ENCODE results near the gene SIX1. TPM values are rescaled to one million over a fixed set of nuclear protein-coding genes. Genes with fewer than 3 reads are reported as not detected.

Gene SIX1
- total and polyA plus RNA-seq, 10 donors: 0.03 TPM; not detected in 9

DNA sequence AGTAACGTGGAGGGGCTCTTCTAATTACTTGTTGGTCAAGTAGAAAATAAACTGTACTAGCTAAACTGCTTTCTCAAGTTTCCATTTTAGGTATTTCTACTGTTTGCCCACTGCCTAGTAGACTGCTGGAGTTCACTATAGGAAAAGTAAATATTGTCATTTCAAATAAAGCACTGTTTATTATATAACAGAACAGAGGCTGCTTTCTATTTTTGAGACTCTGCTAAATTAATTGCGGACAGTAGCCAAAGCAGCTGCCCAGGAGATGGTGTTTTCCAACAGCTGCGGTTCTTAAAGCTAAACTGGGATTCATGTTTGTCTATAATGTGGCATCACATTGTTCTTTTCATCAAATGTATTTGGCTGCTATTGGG is 15.9 kb upstream of the SIX1 start:
- no peak overlapping the region for H3K27ac ChIP-seq
- no peaks in the 10 kb centered on the region for H3K4me1 ChIP-seq
- H3K4me3 ChIP-seq: no peak overlapping the region
- no peaks in the 10 kb centered on the region for H3K36me3 ChIP-seq
- no peaks in the 10 kb centered on the region for H3K9me3 ChIP-seq
- peaks cover 4 to 58% (median 15%) of the 10 kb centered on the region in 7 donors for H3K27me3 ChIP-seq (replicated peaks in 1 of 7)
- intact Hi-C loops (cut with DNase I; ENCODE audit: low total_unique reads): no loop called here
- WGBS, 5 donors: 71 to 88% (median 84%) methylated on average over 3 of the region's 3 CpGs
- TF ChIP-seq, protein P1, sequence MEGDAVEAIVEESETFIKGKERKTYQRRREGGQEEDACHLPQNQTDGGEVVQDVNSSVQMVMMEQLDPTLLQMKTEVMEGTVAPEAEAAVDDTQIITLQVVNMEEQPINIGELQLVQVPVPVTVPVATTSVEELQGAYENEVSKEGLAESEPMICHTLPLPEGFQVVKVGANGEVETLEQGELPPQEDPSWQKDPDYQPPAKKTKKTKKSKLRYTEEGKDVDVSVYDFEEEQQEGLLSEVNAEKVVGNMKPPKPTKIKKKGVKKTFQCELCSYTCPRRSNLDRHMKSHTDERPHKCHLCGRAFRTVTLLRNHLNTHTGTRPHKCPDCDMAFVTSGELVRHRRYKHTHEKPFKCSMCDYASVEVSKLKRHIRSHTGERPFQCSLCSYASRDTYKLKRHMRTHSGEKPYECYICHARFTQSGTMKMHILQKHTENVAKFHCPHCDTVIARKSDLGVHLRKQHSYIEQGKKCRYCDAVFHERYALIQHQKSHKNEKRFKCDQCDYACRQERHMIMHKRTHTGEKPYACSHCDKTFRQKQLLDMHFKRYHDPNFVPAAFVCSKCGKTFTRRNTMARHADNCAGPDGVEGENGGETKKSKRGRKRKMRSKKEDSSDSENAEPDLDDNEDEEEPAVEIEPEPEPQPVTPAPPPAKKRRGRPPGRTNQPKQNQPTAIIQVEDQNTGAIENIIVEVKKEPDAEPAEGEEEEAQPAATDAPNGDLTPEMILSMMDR (IDR thresholded peaks at IDR 0.05 in 8 of 11, conservative IDR thresholded peaks at IDR 0.05 in 3 of 11): no peak
- TF ChIP-seq POLR2AphosphoS5 (IDR thresholded peaks at IDR 0.05): no peak
- TF ChIP-seq POLR2A (IDR thresholded peaks at IDR 0.05): no peak
- no peak for DNase-seq

DNA sequence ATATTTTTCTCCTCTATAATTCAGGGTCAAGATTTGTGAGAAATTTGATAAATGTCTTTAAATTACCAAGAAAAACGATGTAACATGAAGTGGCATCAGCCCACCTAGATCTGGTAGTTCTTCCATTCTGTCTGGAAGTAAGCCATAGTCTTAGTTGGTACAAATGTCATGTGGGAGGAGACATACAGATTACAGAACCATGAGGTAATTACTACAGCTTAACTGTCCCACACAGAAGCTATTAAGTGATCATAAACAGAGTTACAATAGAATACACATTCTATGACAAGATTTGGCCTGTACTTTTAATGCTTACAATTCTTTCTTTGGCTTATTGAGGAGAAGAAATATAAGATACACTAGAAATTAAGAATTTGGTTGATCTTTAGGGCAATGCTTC is 13.7 kb upstream of the SIX1 start:
- no peak overlapping the region for H3K4me3 ChIP-seq
- H3K9me3 ChIP-seq: no peaks in the 10 kb centered on the region
- H3K4me1 ChIP-seq: peaks cover 0 to 6% (median 4%) of the 10 kb centered on the region in 6 donors
- 49 to 76% (median 68%) methylated on average over 1 of the region's 1 CpG for WGBS, 5 donors
- H3K36me3 ChIP-seq: no peaks in the 10 kb centered on the region
- intact Hi-C loops (cut with DNase I; ENCODE audit: low total_unique reads): no loop called here
- H3K27ac ChIP-seq: no peak overlapping the region
- TF ChIP-seq, protein P1 (IDR thresholded peaks at IDR 0.05 in 8 of 11, conservative IDR thresholded peaks at IDR 0.05 in 3 of 11): no peak
- TF ChIP-seq POLR2AphosphoS5 (IDR thresholded peaks at IDR 0.05): no peak
- TF ChIP-seq POLR2A (IDR thresholded peaks at IDR 0.05): no peak
- H3K27me3 ChIP-seq (replicated peaks in 1 of 7): peaks cover 4 to 80% (median 37%) of the 10 kb centered on the region in 7 donors
- DNase-seq: no peak

DNA sequence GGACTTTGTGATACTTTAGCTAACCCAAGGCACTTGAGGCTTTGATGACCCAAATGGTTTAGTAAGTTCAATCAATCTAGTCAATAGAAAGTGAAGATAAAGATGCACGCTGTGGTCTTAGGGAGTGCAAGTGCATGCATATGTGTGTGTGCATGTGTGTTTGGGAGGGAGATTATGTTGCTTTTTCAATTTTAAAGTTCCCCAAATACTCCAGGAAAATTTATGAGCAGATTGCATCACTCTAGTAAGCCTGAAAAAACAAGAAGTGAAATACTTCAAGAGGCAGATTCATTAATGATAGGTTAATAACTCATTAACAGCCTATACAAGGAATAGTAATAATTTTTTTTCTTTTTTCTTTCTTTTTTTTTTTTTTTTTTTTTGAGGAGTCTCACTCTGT is 12.4 kb upstream of the SIX1 start:
- peaks cover 7 to 19% (median 16%) of the 10 kb centered on the region in 6 donors for H3K4me1 ChIP-seq
- H3K27me3 ChIP-seq (replicated peaks in 1 of 7): peaks cover 4 to 93% (median 49%) of the 10 kb centered on the region in 7 donors
- DNase-seq: no peak
- no peaks in the 10 kb centered on the region for H3K9me3 ChIP-seq
- H3K4me3 ChIP-seq: no peak overlapping the region
- H3K27ac ChIP-seq: no peak overlapping the region
- WGBS, 5 donors: 17 to 54% (median 45%) methylated on average over 1 of the region's 1 CpG
- no peaks in the 10 kb centered on the region for H3K36me3 ChIP-seq
- intact Hi-C loops (cut with DNase I; ENCODE audit: low total_unique reads): no loop called here
- TF ChIP-seq, protein P1 (IDR thresholded peaks at IDR 0.05 in 8 of 11, conservative IDR thresholded peaks at IDR 0.05 in 3 of 11): no peak
- TF ChIP-seq POLR2AphosphoS5 (IDR thresholded peaks at IDR 0.05): no peak
- no peak for TF ChIP-seq POLR2A (IDR thresholded peaks at IDR 0.05)

DNA sequence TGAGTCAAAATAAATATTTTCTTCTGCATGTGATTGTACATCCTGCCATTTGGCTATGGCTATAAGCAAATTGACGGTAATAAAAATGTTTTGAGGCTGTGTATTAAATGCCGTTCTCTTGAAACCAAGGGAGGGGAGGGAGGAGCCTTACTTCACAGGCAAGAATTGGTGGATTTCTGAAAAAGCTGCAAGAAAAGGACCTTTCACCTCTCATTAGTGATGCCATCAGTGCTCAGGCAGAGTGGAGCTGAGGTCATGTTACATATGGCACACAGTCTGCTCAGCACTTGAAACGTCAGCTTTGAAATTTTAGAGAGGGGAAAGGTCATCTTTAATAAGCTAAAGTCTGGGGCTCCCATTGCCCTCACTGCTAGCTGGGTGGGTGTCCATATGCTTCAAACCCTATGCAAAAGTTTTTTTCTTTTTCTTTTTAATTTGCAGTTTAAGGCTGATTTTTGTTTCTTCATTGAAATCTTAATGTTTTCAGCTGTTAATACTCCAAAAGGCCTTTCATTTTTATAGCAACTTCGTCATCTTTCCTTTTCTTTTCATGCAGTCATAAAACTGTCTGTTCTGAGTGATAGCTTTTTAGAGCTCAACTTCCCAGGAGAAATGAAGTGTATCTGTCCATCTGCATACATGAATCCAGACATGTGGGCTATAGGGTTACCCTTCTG is 9.8 kb upstream of the SIX1 start:
- WGBS, 5 donors: 37 to 45% (median 42%) methylated on average over 4 of the region's 4 CpGs
- Histone ChIP-seq H3K4me1 (peaks cover 18 to 37% (median 29%) of the 10 kb centered on the region in 6 donors), H3K27ac (no peak overlapping the region), H3K4me3 (no peak overlapping the region), H3K9me3 (peaks cover 0 to 5% (median 0%) of the 10 kb centered on the region in 8 donors), H3K36me3 (no peaks in the 10 kb centered on the region), H3K27me3 (replicated peaks in 1 of 7) (peaks cover 4 to 100% (median 72%) of the 10 kb centered on the region in 7 donors)
- DNase-seq: no peak
- intact Hi-C loops (cut with DNase I; ENCODE audit: low total_unique reads): no loop called here
- TF ChIP-seq POLR2A (IDR thresholded peaks at IDR 0.05): no peak
- no peak for TF ChIP-seq POLR2AphosphoS5 (IDR thresholded peaks at IDR 0.05)
- TF ChIP-seq, protein P1 (IDR thresholded peaks at IDR 0.05 in 8 of 11, conservative IDR thresholded peaks at IDR 0.05 in 3 of 11): no peak

All from spleen (tissue), 11 donors.